ENCODE results near the gene STAT3. TPM values are rescaled to one million over a fixed set of nuclear protein-coding genes. Genes with fewer than 3 reads are reported as not detected.

STAT3 gene
- total and polyA plus RNA-seq, 2 of the 13 experiments (the other 11 are each of a cell fraction or from before 2014, with no cell fraction given) = 61.8 to 62.4 TPM

DNA sequence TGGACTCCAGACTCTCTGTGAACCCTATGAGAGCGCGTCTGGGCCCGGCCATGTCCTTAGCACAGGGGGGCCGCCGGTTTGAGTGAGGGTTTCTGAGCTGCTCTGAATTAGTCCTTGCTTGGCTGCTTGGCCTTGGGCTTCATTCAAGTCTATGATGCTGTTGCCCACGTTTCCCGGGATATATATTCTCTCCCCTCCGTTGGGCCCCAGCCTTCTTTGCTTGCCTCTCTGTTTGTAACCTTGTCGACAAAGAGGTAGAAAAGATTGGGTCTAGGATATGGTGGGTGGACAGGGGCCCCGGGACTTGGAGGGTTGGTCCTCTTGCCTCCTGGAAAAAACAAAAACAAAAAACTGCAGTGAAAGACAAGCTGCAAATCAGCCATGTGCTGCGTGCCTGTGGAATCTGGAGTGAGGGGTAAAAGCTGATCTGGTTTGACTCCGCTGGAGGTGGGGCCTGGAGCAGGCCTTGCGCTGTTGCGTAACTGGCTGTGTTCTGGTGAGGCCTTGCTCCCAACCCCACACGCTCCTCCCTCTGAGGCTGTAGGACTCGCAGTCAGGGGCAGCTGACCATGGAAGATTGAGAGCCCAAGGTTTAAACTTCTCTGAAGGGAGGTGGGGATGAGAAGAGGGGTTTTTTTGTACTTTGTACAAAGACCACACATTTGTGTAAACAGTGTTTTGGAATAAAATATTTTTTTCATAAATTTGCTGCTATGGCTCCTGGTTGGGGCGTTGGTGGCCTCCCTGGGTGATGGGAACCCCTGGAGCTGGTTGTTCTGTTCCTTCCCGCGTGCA is 76.8 kb downstream of the STAT3 start (continued):
- TF ChIP-seq EZH2 (conservative IDR thresholded peaks at IDR 0.05; ENCODE audit: low read depth, low read length) (no peak), ZNF775 (CRISPR knock-in tag; IDR thresholded peaks at IDR 0.05; ENCODE audit: borderline replicate concordance) (no peak), GTF3A (CRISPR knock-in tag; conservative IDR thresholded peaks at IDR 0.05) (no peak), ARID2 (CRISPR knock-in tag; IDR thresholded peaks at IDR 0.05; ENCODE audit: borderline replicate concordance) (no peak), ZFAT (CRISPR knock-in tag; conservative IDR thresholded peaks at IDR 0.05) (peak; percentile 95), PTBP1 (IDR thresholded peaks at IDR 0.05; ENCODE audit: low read depth, low read length, poor library complexity, severe bottlenecking) (no peak), ZNF546 (CRISPR knock-in tag; conservative IDR thresholded peaks at IDR 0.05) (peak; percentile 90), ZZZ3 (CRISPR knock-in tag; IDR thresholded peaks at IDR 0.05; ENCODE audit: borderline replicate concordance) (peak; percentile 94; the same call in 1 of the 2 replicates), HNF4A (CRISPR knock-in tag; IDR thresholded peaks at IDR 0.05) (peak; percentile 74), HNRNPUL1 (IDR thresholded peaks at IDR 0.05; ENCODE audit: low read depth, low read length) (no peak), MIER2 (CRISPR knock-in tag; IDR thresholded peaks at IDR 0.05) (peak; percentile 81), MLLT10 (CRISPR knock-in tag; IDR thresholded peaks at IDR 0.05) (no peak), ZNF790 (CRISPR knock-in tag; IDR thresholded peaks at IDR 0.05; ENCODE audit: borderline replicate concordance) (no peak), KLF15 (CRISPR knock-in tag; IDR thresholded peaks at IDR 0.05; ENCODE audit: borderline replicate concordance) (no peak), CREM (IDR thresholded peaks at IDR 0.05) (no peak; the same call in 1 of the 2 replicates), CREM (CRISPR knock-in tag; IDR thresholded peaks at IDR 0.05) (no peak), U2AF1 (optimal IDR thresholded peaks at IDR 0.05; ENCODE audit: low read depth, low read length) (no peak)
- TF ChIP-seq, protein P1, sequence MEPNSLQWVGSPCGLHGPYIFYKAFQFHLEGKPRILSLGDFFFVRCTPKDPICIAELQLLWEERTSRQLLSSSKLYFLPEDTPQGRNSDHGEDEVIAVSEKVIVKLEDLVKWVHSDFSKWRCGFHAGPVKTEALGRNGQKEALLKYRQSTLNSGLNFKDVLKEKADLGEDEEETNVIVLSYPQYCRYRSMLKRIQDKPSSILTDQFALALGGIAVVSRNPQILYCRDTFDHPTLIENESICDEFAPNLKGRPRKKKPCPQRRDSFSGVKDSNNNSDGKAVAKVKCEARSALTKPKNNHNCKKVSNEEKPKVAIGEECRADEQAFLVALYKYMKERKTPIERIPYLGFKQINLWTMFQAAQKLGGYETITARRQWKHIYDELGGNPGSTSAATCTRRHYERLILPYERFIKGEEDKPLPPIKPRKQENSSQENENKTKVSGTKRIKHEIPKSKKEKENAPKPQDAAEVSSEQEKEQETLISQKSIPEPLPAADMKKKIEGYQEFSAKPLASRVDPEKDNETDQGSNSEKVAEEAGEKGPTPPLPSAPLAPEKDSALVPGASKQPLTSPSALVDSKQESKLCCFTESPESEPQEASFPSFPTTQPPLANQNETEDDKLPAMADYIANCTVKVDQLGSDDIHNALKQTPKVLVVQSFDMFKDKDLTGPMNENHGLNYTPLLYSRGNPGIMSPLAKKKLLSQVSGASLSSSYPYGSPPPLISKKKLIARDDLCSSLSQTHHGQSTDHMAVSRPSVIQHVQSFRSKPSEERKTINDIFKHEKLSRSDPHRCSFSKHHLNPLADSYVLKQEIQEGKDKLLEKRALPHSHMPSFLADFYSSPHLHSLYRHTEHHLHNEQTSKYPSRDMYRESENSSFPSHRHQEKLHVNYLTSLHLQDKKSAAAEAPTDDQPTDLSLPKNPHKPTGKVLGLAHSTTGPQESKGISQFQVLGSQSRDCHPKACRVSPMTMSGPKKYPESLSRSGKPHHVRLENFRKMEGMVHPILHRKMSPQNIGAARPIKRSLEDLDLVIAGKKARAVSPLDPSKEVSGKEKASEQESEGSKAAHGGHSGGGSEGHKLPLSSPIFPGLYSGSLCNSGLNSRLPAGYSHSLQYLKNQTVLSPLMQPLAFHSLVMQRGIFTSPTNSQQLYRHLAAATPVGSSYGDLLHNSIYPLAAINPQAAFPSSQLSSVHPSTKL (CRISPR knock-in tag; IDR thresholded peaks at IDR 0.05) = peak; percentile 84
- TF ChIP-seq, protein P2, sequence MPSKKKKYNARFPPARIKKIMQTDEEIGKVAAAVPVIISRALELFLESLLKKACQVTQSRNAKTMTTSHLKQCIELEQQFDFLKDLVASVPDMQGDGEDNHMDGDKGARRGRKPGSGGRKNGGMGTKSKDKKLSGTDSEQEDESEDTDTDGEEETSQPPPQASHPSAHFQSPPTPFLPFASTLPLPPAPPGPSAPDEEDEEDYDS (CRISPR knock-in tag; IDR thresholded peaks at IDR 0.05) = peak; percentile 81
- TF ChIP-seq, protein P3, sequence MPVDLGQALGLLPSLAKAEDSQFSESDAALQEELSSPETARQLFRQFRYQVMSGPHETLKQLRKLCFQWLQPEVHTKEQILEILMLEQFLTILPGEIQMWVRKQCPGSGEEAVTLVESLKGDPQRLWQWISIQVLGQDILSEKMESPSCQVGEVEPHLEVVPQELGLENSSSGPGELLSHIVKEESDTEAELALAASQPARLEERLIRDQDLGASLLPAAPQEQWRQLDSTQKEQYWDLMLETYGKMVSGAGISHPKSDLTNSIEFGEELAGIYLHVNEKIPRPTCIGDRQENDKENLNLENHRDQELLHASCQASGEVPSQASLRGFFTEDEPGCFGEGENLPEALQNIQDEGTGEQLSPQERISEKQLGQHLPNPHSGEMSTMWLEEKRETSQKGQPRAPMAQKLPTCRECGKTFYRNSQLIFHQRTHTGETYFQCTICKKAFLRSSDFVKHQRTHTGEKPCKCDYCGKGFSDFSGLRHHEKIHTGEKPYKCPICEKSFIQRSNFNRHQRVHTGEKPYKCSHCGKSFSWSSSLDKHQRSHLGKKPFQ (CRISPR knock-in tag; IDR thresholded peaks at IDR 0.05; ENCODE audit: insufficient replicate concordance) = no peak
- TF ChIP-seq, protein P4, sequence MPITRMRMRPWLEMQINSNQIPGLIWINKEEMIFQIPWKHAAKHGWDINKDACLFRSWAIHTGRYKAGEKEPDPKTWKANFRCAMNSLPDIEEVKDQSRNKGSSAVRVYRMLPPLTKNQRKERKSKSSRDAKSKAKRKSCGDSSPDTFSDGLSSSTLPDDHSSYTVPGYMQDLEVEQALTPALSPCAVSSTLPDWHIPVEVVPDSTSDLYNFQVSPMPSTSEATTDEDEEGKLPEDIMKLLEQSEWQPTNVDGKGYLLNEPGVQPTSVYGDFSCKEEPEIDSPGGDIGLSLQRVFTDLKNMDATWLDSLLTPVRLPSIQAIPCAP (CRISPR knock-in tag; IDR thresholded peaks at IDR 0.05; ENCODE audit: low read depth) = no peak
- TF ChIP-seq, protein P5, sequence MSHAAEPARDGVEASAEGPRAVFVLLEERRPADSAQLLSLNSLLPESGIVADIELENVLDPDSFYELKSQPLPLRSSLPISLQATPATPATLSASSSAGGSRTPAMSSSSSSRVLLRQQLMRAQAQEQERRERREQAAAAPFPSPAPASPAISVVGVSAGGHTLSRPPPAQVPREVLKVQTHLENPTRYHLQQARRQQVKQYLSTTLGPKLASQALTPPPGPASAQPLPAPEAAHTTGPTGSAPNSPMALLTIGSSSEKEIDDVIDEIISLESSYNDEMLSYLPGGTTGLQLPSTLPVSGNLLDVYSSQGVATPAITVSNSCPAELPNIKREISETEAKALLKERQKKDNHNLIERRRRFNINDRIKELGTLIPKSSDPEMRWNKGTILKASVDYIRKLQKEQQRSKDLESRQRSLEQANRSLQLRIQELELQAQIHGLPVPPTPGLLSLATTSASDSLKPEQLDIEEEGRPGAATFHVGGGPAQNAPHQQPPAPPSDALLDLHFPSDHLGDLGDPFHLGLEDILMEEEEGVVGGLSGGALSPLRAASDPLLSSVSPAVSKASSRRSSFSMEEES (CRISPR knock-in tag; IDR thresholded peaks at IDR 0.05) = peak; percentile 77
